OCI-LY3 (cell line): Measurements from ENCODE around the gene MTCH1.

Experiments
- H2AFZ ChIP-seq: fragments of 200-600, 300-600 bp; shearing (Covaris generic); 2 replicates; pipeline ENCODE4 v1.6.0; 2014; ENCODE audit warnings: antibody characterized with exemption, low read depth, low read length
- H3K27ac ChIP-seq: fragments of 200-600, 300-600 bp; sonication (generic); 2 replicates; pipeline ENCODE4 v1.5.1; 2014; ENCODE audit warnings: mild to moderate bottlenecking, low read length, moderate library complexity, mixed read lengths
- H3K27me3 ChIP-seq: fragments of 200-600, 300-600 bp; sonication (generic); 2 replicates; pipeline ENCODE4 v1.6.1; 2014; ENCODE audit warnings: low read depth, low read length, mixed read lengths
- H3K36me3 ChIP-seq: fragments of 200-600, 300-600 bp; sonication (generic); replicated peaks from 2 replicates; pipeline ENCODE3; 2014; ENCODE audit warnings: low read depth, low read length, mixed read lengths
- H3K4me1 ChIP-seq: fragments of 300-600, 200-600 bp; sonication (generic); 2 replicates; pipeline ENCODE4 v1.6.1; 2014; ENCODE audit warnings: low read length, mixed read lengths
- H3K4me2 ChIP-seq: fragments of 200-600, 300-600 bp; sonication (generic); 2 replicates; pipeline ENCODE4 v1.6.1; 2014; ENCODE audit warnings: low read length, mixed read lengths
- H3K4me3 ChIP-seq: fragments of 300-600, 200-600 bp; sonication (generic); 2 replicates; pipeline ENCODE4 v1.5.1; 2014; ENCODE audit warnings: antibody characterized with exemption, mild to moderate bottlenecking, low read length, moderate library complexity
- H3K79me2 ChIP-seq: fragments of 300-600, 200-600 bp; shearing (Covaris generic); 2 replicates; pipeline ENCODE4 v1.6.1; 2014; ENCODE audit warnings: mild to moderate bottlenecking, low read length, mixed read lengths
- H3K9ac ChIP-seq: fragments of 300-600, 200-600 bp; shearing (Covaris generic); 2 replicates; pipeline ENCODE4 v1.6.0; 2014; ENCODE audit warnings: mild to moderate bottlenecking, low read length, moderate library complexity
- H3K9me3 ChIP-seq: fragments of 200-600, 300-600 bp; shearing (Covaris generic); 2 replicates; pipeline ENCODE4 v1.6.1; 2014; ENCODE audit warnings: low read length, mixed read lengths; ENCODE audit not compliant: insufficient read depth
- H4K20me1 ChIP-seq: fragments of 200-600, 300-600 bp; sonication (generic); 2 replicates; pipeline ENCODE4 v1.6.1; 2016; ENCODE audit warnings: low read length, mixed read lengths; ENCODE audit not compliant: insufficient read depth
- EZH2phosphoT487 ChIP-seq: fragments of 200-600 bp; shearing (Covaris generic); IDR thresholded peaks from 2 replicates; pipeline ENCODE4 v1.6.1; 2018; ENCODE audit warnings: antibody characterized with exemption, mixed run types, low read depth
- TF ChIP-seq, protein P1 (sequence below): fragments of 200-600, 300-600 bp; sonication (generic); IDR thresholded peaks from 2 replicates; pipeline ENCODE4 v1.5.1; 2014; ENCODE audit warnings: antibody characterized with exemption, low read length, low read depth

Gene MTCH1

DNA sequence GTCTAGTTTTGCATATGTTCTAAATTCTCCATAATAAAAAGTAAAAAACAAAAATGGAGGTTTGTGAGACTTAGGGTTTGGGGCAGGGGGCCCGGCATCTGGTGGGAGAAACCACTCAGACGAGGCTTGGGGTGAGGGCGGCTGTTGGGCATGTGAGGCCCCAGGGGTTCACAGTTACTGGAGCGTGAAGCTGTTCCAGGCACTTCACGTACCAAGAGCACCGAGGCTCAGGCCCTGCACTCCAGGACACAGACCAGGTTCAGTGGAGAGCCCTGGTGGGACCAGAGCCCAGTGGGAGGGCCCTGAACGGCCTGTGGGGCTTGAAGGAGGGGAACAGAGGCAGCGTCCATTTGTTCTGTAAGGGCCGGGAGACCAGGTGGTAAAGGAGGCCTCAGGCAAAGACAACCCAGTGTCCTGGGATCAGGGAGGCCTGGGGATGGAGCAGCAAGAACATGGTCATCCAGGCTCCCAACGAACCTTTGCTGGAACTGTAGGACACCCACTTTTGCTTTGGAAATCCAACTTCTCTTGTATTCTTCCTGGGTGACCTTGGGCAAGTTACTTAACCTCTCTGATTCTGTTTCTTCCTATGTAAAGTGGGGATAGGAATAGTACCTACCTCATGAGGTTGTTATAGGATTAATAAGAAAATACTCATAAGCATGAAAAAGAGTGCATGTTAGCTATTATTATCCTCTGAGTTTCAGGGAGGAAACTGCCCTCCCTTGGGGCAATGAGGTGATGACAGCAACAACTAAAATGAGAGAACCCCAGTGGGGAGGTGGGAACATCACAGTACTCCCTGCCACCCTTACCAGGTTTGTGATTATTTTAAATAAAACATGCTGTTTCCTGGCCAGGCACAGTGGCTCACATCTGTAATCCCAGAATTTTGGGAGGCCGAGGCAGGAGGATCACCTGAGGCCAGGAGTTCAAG, 18.3 kb upstream of the MTCH1 start:
- Histone ChIP-seq H2AFZ (peak overlapping the region; percentile 4; the same call in 1 of the 2 replicates), H4K20me1 (peaks cover 17% of the 10 kb centered on the region), H3K27me3 (no peaks in the 10 kb centered on the region; the same call in 1 of the 2 replicates), H3K79me2 (peaks cover 42% of the 10 kb centered on the region), H3K36me3 (peaks cover 22% of the 10 kb centered on the region), H3K4me1 (peaks cover 39% of the 10 kb centered on the region), H3K4me3 (0 out of 2 replicates have a peak overlapping the region, but pooled peaks have one; percentile 86), H3K9me3 (no peaks in the 10 kb centered on the region), H3K27ac (peak overlapping the region; percentile 95; the same call in 1 of the 2 replicates), H3K4me2 (peak overlapping the region; percentile 99), H3K9ac (peak overlapping the region; percentile 19; the same call in 1 of the 2 replicates)
- TF ChIP-seq, protein P1, sequence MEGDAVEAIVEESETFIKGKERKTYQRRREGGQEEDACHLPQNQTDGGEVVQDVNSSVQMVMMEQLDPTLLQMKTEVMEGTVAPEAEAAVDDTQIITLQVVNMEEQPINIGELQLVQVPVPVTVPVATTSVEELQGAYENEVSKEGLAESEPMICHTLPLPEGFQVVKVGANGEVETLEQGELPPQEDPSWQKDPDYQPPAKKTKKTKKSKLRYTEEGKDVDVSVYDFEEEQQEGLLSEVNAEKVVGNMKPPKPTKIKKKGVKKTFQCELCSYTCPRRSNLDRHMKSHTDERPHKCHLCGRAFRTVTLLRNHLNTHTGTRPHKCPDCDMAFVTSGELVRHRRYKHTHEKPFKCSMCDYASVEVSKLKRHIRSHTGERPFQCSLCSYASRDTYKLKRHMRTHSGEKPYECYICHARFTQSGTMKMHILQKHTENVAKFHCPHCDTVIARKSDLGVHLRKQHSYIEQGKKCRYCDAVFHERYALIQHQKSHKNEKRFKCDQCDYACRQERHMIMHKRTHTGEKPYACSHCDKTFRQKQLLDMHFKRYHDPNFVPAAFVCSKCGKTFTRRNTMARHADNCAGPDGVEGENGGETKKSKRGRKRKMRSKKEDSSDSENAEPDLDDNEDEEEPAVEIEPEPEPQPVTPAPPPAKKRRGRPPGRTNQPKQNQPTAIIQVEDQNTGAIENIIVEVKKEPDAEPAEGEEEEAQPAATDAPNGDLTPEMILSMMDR, result no peak
- no peak for TF ChIP-seq EZH2phosphoT487

DNA sequence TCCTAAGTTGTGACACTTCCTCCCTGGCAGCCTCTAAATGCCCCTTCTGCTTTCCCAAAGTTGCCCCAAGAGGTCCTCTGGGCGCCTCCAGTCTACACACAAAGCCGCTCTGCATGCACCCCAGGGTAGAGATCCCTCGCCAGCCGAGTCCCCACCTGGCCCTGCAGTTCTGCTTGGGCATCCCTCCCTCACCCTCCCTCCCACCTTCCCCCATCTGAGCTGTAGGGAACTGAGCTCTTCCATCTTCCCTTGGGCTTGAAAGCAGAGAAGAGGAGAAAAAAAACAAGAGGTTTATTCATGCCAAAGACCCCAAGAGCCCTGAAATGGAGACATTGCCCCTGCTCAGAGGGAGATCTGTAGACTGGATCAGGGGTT, 13.7 kb upstream of the MTCH1 start:
- H3K4me3 ChIP-seq, result no peak overlapping the region
- TF ChIP-seq, protein P1, result no peak
- TF ChIP-seq EZH2phosphoT487, result no peak
- peaks cover 9% of the 10 kb centered on the region for H3K27me3 ChIP-seq
- no peak overlapping the region for H3K4me2 ChIP-seq
- no peaks in the 10 kb centered on the region for H3K9me3 ChIP-seq
- H3K36me3 ChIP-seq, result no peaks in the 10 kb centered on the region
- no peaks in the 10 kb centered on the region for H3K79me2 ChIP-seq
- H2AFZ ChIP-seq, result no peak overlapping the region
- no peak overlapping the region for H3K9ac ChIP-seq
- H3K4me1 ChIP-seq, result peaks cover 11% of the 10 kb centered on the region
- no peaks in the 10 kb centered on the region for H4K20me1 ChIP-seq
- no peak overlapping the region for H3K27ac ChIP-seq

GRCh38 chr6:36999061-36999750, 13.2 kb upstream of the MTCH1 start:
- no peak overlapping the region for H2AFZ ChIP-seq
- no peak overlapping the region for H3K27ac ChIP-seq
- H3K27me3 ChIP-seq, result peaks cover 11% of the 10 kb centered on the region
- peaks cover 6% of the 10 kb centered on the region for H3K4me1 ChIP-seq
- H4K20me1 ChIP-seq, result no peaks in the 10 kb centered on the region
- H3K9me3 ChIP-seq, result no peaks in the 10 kb centered on the region
- no peaks in the 10 kb centered on the region for H3K36me3 ChIP-seq
- no peak overlapping the region for H3K9ac ChIP-seq
- no peak for TF ChIP-seq EZH2phosphoT487
- TF ChIP-seq, protein P1, result no peak
- no peak overlapping the region for H3K4me2 ChIP-seq
- no peaks in the 10 kb centered on the region for H3K79me2 ChIP-seq
- H3K4me3 ChIP-seq, result no peak overlapping the region

- H3K9me3 ChIP-seq, result no peaks in the 10 kb centered on the region
- no peaks in the 10 kb centered on the region for H3K79me2 ChIP-seq
- H3K36me3 ChIP-seq, result no peaks in the 10 kb centered on the region
- H4K20me1 ChIP-seq, result no peaks in the 10 kb centered on the region
- TF ChIP-seq EZH2phosphoT487, result no peak
- TF ChIP-seq, protein P1, result no peak
- H3K4me3 ChIP-seq, result no peak overlapping the region
- H3K4me2 ChIP-seq, result no peak overlapping the region
- no peak overlapping the region for H3K9ac ChIP-seq
- peaks cover 14% of the 10 kb centered on the region for H3K27me3 ChIP-seq
- H3K4me1 ChIP-seq, result peaks cover under 1% of the 10 kb centered on the region
- no peak overlapping the region for H3K27ac ChIP-seq
- no peak overlapping the region for H2AFZ ChIP-seq
Observed at GRCh38 chr6:36998723-36999038, 12.7 kb upstream of the MTCH1 start.
